ENCODE results near the gene FOXK1. TPM values are rescaled to one million over a fixed set of nuclear protein-coding genes. Genes with fewer than 3 reads are reported as not detected.

The FOXK1 gene
- total and polyA plus RNA-seq, 2 experiments from 2014 or later, result 2.3 to 12.7 TPM

GRCh38 chr7:4787947-4788626, 106.0 kb downstream of the FOXK1 start:
- DNase-seq (ENCODE audit: low spot score) (no peak), ATAC-seq (no peak)
- H3K36me3 Mint-ChIP-seq (ENCODE audit: low read depth), result peaks cover 7% of the 10 kb centered on the region; the same call in 1 of the 3 replicates
- H3K9me3 Mint-ChIP-seq, result no peaks in the 10 kb centered on the region
- no peaks in the 10 kb centered on the region; the same call in 1 of the 2 replicates for H3K36me3 ChIP-seq (ENCODE audit: insufficient read depth)
- H3K9me2 ChIP-seq (ENCODE audit: insufficient read depth), result no peaks in the 10 kb centered on the region
- H3K4me3 Mint-ChIP-seq, result no peak overlapping the region
- no peaks in the 10 kb centered on the region for H3K27me3 ChIP-seq (ENCODE audit: insufficient read depth)
- no peak overlapping the region for H3K27ac Mint-ChIP-seq
- no peaks in the 10 kb centered on the region for H4K20me1 ChIP-seq (replicated peaks; ENCODE audit: insufficient read depth)
- TF ChIP-seq EZH2phosphoT487 (IDR thresholded peaks at IDR 0.05; ENCODE audit: unreplicated experiment) (no peak), EZH2 (IDR thresholded peaks at IDR 0.05; ENCODE audit: low read depth, unreplicated experiment) (no peak), STAT1 (IDR thresholded peaks at IDR 0.05; ENCODE audit: unreplicated experiment) (no peak), ZNF462 (CRISPR knock-in tag; IDR thresholded peaks at IDR 0.05) (no peak), JUNB (IDR thresholded peaks at IDR 0.05; ENCODE audit: unreplicated experiment) (no peak), CREB1 (CRISPR knock-in tag; IDR thresholded peaks at IDR 0.05; ENCODE audit: low read depth) (no peak), POLR2AphosphoS5 (IDR thresholded peaks at IDR 0.05; ENCODE audit: low read depth) (no peak), ZNF114 (CRISPR knock-in tag; IDR thresholded peaks at IDR 0.05) (no peak), NANOG (IDR thresholded peaks at IDR 0.05; ENCODE audit: borderline replicate concordance) (no peak), ZNF331 (CRISPR knock-in tag; IDR thresholded peaks at IDR 0.05; ENCODE audit: low read depth) (no peak), REST (IDR thresholded peaks at IDR 0.05; ENCODE audit: unreplicated experiment) (no peak)
- TF ChIP-seq, protein P1, sequence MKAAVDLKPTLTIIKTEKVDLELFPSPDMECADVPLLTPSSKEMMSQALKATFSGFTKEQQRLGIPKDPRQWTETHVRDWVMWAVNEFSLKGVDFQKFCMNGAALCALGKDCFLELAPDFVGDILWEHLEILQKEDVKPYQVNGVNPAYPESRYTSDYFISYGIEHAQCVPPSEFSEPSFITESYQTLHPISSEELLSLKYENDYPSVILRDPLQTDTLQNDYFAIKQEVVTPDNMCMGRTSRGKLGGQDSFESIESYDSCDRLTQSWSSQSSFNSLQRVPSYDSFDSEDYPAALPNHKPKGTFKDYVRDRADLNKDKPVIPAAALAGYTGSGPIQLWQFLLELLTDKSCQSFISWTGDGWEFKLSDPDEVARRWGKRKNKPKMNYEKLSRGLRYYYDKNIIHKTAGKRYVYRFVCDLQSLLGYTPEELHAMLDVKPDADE (IDR thresholded peaks at IDR 0.05), result no peak
- TF ChIP-seq, protein P2, sequence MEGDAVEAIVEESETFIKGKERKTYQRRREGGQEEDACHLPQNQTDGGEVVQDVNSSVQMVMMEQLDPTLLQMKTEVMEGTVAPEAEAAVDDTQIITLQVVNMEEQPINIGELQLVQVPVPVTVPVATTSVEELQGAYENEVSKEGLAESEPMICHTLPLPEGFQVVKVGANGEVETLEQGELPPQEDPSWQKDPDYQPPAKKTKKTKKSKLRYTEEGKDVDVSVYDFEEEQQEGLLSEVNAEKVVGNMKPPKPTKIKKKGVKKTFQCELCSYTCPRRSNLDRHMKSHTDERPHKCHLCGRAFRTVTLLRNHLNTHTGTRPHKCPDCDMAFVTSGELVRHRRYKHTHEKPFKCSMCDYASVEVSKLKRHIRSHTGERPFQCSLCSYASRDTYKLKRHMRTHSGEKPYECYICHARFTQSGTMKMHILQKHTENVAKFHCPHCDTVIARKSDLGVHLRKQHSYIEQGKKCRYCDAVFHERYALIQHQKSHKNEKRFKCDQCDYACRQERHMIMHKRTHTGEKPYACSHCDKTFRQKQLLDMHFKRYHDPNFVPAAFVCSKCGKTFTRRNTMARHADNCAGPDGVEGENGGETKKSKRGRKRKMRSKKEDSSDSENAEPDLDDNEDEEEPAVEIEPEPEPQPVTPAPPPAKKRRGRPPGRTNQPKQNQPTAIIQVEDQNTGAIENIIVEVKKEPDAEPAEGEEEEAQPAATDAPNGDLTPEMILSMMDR (conservative IDR thresholded peaks at IDR 0.05; ENCODE audit: low read depth in 2 of 2), result no peak
- peaks cover 4% of the 10 kb centered on the region; the same call in 1 of the 3 replicates for H3K4me1 Mint-ChIP-seq
- H3K27ac ChIP-seq (ENCODE audit: low read depth), result no peak overlapping the region
- no peaks in the 10 kb centered on the region for H3F3A ChIP-seq (replicated peaks; ENCODE audit: low read depth)
- peaks cover 2% of the 10 kb centered on the region for H3K27me3 Mint-ChIP-seq (ENCODE audit: insufficient read depth, low read depth, poor library complexity)
- no peak overlapping the region for H3K4me3 ChIP-seq
- H3K79me2 ChIP-seq (replicated peaks; ENCODE audit: insufficient read depth), result no peaks in the 10 kb centered on the region
- no peaks in the 10 kb centered on the region; the same call in 1 of the 2 replicates for H3K4me1 ChIP-seq (ENCODE audit: insufficient read depth)
- H2AFZ ChIP-seq, result no peak overlapping the region
- H3K4me2 ChIP-seq, result no peak overlapping the region
